HG02973 (cell line): Measurements from ENCODE around the gene UCK1.

Experiments
- ATAC-seq: cut with Tn5 transposase; IDR thresholded peaks from one replicate; pipeline ENCODE4 v1.9.1; 2021; ENCODE audit warnings: moderate library complexity; ENCODE audit not compliant: unreplicated experiment

UCK1 gene

DNA sequence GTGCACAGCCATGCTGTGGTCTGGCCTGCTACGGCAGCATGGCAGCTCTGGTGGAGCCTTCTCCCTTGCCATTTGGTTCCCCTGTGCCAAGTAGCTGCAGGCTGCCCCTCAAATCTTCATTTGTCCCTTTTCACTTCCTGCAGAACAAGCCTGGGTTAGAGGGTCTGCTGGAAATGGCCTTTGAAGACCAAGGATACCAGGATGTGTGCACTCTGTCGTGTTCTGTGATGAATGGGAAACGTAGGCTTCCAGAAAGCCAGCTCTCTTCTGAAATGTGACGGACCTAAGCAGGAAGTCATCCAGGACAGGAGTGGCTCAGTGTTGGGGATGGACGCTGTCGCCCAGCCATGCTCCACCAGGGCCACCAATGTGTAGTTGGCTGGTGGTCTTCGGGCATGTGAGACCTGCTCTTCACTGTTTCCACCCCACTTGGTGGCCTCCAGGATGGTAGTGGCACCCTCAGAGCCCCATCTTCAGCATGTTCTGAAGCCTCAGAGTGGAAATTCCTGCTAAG, 31.8 kb downstream of the UCK1 start:
- ATAC-seq: no peak

GRCh38 chr9:131496844-131497405, 34.1 kb downstream of the UCK1 start:
- no peak for ATAC-seq

DNA sequence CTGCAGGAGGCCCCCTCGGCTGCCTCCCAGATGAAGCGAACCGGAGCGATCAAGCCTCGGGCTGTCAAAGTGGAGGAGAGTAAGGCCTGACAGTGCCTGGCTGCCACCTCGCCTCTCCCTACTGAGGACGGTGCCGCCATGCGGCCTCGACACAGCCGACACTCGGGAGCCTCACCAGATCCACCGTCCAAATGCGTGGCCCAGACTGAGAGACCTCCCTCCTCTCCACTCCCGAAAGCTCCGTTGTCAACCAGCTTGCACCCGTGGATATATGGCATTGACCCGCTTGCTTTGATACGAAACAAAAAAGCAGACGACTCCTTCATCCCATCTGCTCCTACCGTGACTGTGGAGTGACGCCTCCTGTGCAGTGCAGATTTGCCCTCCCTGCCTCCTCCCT, 35.3 kb downstream of the UCK1 start:
- ATAC-seq: no peak

DNA sequence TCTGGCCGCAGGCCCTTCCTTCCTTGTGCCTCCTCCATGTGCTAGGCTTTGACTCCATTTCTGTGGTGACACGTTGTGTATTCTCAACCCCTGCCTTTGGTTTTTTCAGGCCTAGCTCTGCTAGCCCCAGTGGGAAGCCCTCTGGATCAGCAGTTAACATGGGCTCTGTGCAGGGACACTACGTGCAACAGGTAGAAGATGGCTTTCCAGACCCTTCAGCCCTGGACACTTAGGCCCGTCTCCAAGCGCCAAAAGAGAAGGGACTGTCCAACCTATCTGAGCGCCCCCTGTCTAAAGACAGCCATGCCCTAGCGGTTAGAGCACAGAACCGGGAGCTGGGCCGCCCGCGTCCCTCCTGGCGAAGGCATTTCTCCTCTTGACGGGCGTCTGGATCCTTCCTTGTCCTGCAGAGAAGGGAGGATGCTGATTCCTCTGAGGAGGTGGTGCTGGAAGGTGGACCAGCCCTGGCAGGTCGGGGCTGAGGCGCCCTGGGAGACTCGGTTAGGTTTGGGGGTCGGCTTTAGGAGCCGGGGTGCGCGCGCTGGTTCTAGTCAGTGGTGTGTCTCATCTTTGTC, 36.7 kb downstream of the UCK1 start:
- no peak for ATAC-seq

- no peak for ATAC-seq
These were observed 39.0 kb downstream of the UCK1 start for GRCh38 chr9:131492070-131492469.

GRCh38 chr9:131491001-131491710, 39.9 kb downstream of the UCK1 start:
- no peak for ATAC-seq

DNA sequence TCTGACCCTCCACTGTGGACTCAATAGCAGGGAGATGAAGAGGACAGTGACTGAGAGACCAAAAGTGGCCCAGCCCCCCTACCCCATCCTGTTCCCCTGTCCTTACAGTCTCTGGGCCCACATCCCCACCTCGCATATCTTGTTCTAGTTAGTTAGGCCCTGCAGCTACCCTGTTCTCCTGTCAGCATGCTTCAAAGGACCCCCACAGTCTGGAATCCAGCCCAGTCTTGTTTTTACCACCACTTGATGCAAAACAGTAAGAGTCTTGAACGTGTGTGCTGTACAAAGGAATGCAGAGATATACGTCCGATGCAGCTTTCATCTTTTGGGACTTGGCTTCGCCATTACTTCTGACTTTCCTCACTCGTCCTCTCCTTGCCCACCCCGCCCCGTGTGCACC, 40.5 kb downstream of the UCK1 start:
- no peak for ATAC-seq

DNA sequence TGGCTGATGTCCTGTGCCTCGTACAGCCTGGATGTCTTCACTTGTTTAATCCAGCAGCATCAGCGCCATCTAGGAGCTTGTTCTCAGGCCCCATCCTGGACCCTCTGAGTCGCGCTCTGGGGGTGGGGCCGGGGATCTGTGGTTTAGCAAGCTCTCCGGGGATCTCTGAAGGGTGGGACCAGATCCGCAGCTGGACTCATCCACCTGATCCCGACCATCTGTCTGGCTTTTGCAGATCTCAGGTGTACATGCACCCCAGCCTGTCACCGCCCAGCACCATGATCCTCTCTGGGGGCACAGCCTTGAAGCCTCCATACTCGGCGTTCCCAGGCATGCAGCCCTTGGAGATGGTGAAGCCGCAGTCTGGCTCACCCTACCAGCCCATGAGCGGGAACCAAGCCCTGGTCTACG, 43.4 kb downstream of the UCK1 start:
- ATAC-seq: no peak

DNA sequence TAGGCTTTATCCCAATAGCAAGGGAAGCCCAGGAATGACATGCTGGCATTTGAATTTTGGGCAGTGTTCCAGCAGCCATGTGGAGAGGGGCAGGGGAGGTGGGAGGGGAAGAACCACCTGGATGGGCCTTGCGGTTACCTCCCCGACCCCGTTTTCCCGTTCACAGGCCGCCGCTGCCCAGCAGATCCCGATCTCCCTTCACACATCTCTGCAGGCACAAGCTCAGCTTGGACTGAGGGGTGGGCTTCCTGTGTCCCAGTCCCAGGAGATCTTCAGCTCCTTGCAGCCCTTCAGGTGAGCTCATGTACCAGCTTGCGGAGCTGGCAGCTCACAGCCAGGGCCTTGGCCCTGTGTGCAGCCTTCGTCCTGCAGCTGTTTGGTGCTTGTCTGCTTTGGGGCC, 44.1 kb downstream of the UCK1 start:
- ATAC-seq: no peak

DNA sequence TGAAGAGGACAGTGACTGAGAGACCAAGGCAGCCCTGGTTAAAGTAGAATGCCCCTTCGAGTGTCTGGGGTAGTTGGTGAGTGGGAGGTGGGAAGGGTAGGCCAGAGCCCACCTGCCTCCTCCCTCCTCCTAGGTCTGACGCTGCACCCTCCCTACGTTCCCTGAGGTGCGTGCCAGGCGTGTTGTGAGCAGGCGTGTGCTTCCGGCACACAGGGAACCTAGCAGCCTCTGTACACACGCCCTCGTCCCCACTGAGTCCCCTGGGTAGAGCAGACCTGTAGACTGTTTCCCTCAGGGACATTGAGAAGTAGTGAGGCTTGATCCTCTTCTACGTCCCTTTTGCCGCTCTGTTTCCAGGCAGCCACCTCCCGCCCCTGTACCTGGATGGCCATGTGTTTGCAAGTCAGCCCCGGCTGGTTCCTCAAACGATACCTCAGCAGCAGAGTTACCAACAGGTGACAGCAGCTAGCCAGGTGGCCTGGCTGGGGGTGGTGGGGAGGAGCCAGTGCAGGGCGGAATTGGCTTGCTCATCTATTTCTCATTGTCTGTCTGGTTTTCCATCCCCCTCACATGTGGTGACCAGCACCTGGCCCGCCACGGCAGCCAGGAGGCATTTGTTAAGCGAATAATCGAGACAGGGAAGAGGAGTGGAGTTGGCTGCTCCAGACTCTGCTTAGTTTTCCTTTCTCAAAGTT, 45.2 kb downstream of the UCK1 start:
- no peak for ATAC-seq

GRCh38 chr9:131485206-131485605, 45.9 kb downstream of the UCK1 start:
- ATAC-seq: no peak

GRCh38 chr9:131484560-131485185, 46.4 kb downstream of the UCK1 start:
- ATAC-seq: no peak

DNA sequence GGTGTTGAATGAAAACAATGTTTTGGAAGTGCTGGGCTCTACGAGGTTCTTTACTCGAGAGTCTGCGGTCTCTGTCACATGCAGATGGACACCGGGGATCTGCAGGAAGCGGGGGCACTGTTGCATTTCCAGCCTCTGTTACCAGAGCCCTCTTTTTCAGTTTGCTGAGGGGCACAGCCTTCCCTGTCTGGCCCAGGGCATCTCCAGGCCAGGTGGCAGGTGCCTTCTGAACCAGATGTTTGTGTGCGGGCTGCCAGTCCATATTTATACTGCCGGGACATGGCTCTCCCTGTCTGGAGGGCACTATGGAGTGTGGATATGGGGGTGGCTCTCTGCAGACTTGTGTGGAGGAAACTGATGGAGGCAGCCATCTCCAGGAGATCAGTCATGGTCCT, 47.0 kb downstream of the UCK1 start:
- no peak for ATAC-seq

DNA sequence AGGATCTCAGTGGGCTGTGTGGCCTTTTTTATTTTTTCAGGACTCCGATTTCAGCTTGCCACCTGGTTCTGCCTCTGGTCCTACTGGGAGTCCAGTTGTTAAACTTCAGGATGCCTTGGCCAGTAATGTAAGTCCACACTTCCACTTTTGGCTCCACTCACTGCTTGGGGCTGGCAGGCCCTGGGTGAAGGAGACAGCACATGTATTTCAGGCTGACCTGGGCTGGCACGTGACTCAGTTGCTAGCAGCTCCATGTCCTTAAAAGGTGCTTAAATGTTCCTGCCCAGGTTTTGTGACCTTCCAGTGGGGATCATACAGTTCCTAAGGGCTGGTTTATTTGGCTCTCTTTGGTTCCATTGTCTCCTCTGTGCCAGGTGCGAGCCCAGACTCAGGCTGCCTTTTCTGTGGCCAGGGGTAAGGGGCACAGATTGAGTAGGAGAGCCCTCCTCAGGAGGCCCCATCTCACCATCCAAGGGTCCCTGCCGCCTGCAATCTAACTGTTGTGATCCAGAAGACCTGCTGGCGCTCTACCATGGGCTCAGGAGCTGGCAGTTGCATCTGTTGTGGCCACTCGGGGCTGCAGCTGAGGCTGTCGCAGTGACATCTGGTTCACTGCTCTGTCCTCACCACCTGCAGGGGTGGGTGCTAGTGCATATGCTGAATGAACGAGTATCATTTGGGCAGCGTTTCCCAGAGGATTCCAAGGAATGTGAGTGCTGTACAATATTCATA, 47.6 kb downstream of the UCK1 start:
- no peak for ATAC-seq

DNA sequence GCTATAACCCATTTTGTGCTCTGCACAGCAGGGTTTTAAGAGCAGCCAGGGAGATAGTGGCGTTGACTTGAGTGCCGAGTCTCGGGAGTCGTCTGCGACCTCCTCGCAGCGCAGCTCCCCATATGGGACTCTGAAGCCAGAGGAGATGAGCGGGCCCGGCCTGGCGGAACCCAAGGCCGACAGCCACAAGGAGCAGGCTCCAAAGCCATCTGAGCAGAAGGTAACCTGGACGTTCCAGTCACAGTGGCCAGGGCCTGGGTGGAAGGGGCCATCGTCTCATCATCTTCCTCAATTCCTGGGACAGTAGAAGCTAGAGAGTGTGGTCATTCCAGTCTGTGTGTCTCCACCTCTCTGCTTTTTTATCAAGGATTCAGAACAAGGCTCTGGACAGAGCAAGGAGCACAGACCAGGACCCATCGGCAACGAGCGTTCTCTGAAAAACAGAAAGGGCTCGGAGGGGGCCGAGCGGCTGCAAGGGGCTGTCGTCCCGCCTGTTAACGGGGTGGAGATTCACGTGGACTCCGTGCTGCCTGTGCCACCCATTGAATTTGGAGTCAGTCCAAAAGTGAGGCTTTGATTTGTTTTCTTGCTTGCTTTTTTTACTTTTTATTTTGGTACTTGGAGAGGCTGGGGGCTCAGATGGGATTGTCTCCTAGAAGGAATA, 48.6 kb downstream of the UCK1 start:
- no peak for ATAC-seq

DNA sequence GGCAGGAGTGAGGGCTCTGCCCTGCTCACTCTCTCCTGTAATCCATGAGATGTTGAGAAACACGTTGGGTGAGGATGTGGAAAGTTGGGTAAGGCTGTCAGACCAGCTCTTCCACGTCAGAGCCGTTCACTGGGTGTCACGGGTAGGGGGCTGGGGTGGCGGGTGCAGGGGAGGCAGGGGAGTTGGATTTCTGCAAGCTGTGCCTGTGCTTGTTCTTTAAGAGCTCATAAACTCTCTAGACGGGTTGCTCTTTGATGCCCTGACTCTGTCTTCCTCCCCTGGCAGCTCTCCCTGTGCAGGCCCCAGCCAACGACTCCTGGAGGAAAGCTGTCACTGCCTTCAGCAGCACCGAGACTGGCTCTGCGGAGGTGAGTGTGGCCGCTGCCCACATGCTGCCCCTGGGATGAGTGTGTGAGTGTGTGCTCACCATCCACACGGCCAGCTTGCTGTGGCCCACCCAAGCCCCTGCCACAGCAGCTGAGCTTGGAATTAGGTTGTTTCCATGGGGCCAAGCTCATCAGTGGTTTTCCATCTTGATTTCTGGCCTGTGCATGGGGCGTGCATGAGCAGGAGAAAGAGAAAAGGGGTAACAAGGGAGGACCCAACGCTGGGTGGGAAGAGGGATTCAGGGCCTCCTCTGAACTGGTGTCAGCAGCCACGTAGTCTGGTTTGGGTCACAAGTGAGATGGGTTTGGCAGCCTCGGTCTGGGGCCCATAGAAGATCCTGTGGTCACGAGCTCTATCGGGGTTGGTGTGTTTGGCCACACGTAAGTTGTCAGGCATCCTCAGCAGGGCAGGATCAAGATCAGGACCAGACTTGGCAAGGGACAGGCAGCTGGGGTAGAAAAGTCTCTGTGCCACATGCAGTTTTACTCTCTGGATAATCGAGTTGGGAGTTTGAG, 49.4 kb downstream of the UCK1 start:
- no peak for ATAC-seq

DNA sequence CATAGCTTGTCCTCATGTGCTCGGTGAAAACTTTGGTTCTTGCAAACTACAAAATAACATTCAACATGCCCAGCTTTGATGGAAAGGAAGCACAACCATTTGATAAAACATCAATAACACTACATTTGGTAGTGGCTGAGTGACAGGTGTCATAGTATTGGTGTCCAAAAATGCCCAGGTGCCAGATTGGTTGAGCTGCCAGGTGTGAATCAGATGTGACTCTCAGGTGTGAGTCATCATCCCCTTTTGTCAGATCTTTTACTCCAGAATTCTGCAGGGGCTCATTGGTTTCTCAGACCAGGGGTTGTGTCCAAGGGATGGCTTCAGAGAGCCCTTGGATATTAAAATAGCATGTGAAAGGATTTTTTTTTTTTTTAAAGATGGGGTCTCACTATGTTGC, 50.8 kb downstream of the UCK1 start:
- ATAC-seq: no peak

- ATAC-seq: no peak
These were observed 52.2 kb downstream of the UCK1 start for GRCh38 chr9:131478911-131479310.

- no peak for ATAC-seq
These were observed 52.6 kb downstream of the UCK1 start for GRCh38 chr9:131478421-131478868.
